GM23338 (cell line): Measurements from ENCODE around the gene PLEKHJ1.
A peak's percentile ranks its signal among the peaks of the same experiment; 100 is the strongest.

ENCODE experiments used
- CREB1 ChIP-seq: fragments of 250-450 bp; sonication (Bioruptor Pico); IDR thresholded peaks from 2 replicates; pipeline ENCODE4 v1.5.0; 2020; ENCODE audit warnings: low read depth, mild to moderate bottlenecking, moderate library complexity
- CTCF ChIP-seq, 2 experiments: fragments of 200-600 bp in 1 of 2; sonication (generic) in 1 of 2; conservative IDR thresholded peaks; 2 replicates each; pipeline versions ENCODE4 v1.5.1 to v1.6.1; 2016 to 2017; ENCODE audit warnings: antibody characterized with exemption in 2 of 2, low read depth in 2 of 2, mild to moderate bottlenecking in 2 of 2, moderate library complexity in 1 of 2
- ETS1 ChIP-seq: IDR thresholded peaks from 2 replicates; pipeline ENCODE4 v1.6.1; 2016; ENCODE audit warnings: antibody characterized with exemption
- EZH2 ChIP-seq: fragments of 200-600 bp; sonication (generic); IDR thresholded peaks from one replicate; pipeline ENCODE4 v1.8.0; 2017; ENCODE audit warnings: antibody characterized with exemption, mild to moderate bottlenecking, low read depth; ENCODE audit not compliant: unreplicated experiment
- EZH2phosphoT487 ChIP-seq: fragments of 200-600 bp; sonication (generic); IDR thresholded peaks from one replicate; pipeline ENCODE4 v1.8.1; 2018; ENCODE audit warnings: antibody characterized with exemption; ENCODE audit not compliant: unreplicated experiment
- JUNB ChIP-seq: IDR thresholded peaks from one replicate; pipeline ENCODE4 v1.6.1; 2016; ENCODE audit warnings: antibody characterized with exemption; ENCODE audit not compliant: unreplicated experiment
- POLR2AphosphoS5 ChIP-seq: IDR thresholded peaks from 2 replicates; pipeline ENCODE4 v1.6.1; 2016; ENCODE audit warnings: antibody characterized with exemption, low read depth
- ZNF331 ChIP-seq: fragments of 250-450 bp; sonication (Bioruptor Pico); IDR thresholded peaks from 2 replicates; pipeline ENCODE4 v1.5.0; 2020; ENCODE audit warnings: low read depth, mild to moderate bottlenecking, moderate library complexity
- TF ChIP-seq, protein P1 (sequence below): IDR thresholded peaks from one replicate; pipeline ENCODE4 v1.6.1; 2018; ENCODE audit warnings: antibody characterized with exemption; ENCODE audit not compliant: unreplicated experiment

DNA sequence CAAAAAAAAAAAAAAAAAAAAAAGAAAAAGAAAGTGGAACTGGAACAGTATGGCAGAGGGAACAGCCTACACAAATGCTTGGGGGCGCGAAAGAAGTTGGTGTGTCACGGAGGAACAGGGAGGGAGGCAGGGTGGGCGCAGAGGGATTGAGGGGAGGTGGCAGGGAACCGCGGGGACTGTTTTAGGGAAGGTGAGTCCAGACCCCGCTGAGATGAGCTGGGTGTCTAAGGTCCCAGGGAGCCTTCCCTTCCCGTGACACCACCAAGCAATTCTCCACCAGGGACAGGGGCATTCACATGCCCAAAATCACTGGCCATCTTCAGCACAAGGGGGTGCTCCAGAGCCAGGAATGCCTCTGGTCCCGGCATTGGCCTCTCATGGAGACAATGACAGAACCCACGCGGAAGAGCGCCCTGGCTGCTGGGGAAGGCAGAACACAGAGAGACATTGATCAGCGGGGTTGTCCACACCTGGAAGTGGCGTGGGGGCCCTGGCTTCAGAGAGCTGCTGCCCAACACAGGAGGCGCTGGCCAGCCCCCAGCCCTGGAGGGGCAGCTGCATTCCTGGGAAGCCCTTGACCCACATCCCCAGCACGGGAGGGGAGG is 38.9 kb upstream of the PLEKHJ1 start:
- TF ChIP-seq, protein P1, sequence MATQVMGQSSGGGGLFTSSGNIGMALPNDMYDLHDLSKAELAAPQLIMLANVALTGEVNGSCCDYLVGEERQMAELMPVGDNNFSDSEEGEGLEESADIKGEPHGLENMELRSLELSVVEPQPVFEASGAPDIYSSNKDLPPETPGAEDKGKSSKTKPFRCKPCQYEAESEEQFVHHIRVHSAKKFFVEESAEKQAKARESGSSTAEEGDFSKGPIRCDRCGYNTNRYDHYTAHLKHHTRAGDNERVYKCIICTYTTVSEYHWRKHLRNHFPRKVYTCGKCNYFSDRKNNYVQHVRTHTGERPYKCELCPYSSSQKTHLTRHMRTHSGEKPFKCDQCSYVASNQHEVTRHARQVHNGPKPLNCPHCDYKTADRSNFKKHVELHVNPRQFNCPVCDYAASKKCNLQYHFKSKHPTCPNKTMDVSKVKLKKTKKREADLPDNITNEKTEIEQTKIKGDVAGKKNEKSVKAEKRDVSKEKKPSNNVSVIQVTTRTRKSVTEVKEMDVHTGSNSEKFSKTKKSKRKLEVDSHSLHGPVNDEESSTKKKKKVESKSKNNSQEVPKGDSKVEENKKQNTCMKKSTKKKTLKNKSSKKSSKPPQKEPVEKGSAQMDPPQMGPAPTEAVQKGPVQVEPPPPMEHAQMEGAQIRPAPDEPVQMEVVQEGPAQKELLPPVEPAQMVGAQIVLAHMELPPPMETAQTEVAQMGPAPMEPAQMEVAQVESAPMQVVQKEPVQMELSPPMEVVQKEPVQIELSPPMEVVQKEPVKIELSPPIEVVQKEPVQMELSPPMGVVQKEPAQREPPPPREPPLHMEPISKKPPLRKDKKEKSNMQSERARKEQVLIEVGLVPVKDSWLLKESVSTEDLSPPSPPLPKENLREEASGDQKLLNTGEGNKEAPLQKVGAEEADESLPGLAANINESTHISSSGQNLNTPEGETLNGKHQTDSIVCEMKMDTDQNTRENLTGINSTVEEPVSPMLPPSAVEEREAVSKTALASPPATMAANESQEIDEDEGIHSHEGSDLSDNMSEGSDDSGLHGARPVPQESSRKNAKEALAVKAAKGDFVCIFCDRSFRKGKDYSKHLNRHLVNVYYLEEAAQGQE = peak; percentile 42
- TF ChIP-seq CTCF (conservative IDR thresholded peaks at IDR 0.05; ENCODE audit: low read depth in 2 of 2) (peak; percentile 62 to 91), EZH2 (no peak), POLR2AphosphoS5 (no peak), EZH2phosphoT487 (no peak), ZNF331 (CRISPR knock-in tag) (no peak), ETS1 (no peak), JUNB (no peak), CREB1 (CRISPR knock-in tag) (no peak)
